ENCODE measurements around the gene GPRC5B.

Gene GPRC5B

DNA sequence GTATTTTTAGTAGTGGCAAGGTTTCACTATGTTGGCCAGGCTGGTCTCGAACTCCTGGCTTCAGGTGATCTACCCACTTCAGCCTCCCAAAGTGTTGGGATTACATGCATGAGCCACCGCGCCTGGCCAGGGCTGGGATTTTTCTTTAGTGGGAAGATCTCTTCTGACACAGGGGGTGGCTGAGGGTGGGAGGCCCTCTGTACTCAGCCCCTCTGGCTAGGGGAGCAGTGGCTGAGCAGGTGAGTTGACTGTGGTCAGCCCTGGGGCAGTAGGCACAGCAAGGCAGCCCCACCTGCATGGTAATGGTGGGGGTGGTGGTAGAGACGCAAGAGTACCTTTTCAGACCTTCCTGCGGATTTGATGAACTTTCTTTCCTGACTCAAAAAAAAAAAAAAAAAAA, 12.3 kb upstream of the GPRC5B start:
- FAIRE-seq, result no peak

GRCh38 chr16:19894586-19894985, 9.9 kb upstream of the GPRC5B start:
- no peak for FAIRE-seq

DNA sequence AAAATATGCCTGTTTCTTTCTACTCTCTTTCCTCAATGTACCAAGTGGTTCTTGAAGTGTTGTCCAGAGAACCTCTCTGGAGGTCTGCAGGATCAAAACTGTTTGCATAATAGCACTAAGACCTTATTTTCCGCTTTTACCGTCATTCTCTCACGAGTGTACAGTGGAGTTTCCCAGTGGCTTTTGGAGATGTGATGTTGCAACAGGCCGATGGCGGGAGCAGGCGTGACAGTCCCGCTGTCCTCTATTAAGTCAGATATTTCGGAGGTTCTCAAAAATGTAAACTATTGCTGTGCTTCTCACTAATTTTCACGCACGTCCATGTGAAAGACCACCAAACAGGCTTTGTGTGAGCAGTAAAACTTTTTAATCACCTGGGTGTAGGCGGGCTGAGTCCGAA, 8.3 kb upstream of the GPRC5B start:
- no peak for FAIRE-seq

DNA sequence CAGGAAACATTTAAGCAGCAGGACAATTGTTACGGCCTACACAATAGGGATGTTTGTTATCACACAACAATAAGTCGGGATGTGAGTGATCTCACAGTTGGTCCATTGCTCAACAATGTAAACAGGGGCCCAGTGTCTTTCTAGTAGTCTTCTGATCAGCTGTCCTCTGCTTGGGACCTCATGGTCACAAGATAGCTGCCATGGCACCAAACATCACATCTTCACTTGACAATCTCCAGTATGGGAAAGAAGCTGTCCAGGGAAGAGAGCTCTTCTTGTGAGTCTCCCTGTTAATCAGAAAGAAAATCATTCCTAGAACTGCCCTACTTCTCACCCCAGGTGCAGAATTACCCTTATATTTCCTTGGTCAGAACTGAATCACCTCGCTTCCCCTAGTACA, 6.3 kb upstream of the GPRC5B start:
- FAIRE-seq, result no peak

DNA sequence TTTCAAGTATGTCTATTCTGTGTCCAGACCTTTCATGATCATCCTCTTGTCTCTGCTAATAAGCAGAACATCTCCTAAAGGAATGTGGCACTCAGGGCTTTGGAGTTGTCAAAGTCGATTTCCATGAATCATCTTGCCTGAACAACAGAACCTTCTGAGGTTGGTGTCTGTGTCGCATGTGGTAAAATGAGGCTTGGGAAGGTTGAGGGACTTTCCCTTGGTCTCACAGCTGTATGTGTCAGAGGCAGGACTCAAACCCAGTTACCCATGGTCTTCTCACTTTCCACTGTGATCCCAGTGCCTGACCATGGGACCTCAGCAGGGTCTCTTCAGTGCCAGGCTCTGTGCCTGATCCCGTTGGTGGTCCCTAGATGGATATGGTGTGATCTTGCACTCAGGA, 4.2 kb upstream of the GPRC5B start:
- no peak for FAIRE-seq

DNA sequence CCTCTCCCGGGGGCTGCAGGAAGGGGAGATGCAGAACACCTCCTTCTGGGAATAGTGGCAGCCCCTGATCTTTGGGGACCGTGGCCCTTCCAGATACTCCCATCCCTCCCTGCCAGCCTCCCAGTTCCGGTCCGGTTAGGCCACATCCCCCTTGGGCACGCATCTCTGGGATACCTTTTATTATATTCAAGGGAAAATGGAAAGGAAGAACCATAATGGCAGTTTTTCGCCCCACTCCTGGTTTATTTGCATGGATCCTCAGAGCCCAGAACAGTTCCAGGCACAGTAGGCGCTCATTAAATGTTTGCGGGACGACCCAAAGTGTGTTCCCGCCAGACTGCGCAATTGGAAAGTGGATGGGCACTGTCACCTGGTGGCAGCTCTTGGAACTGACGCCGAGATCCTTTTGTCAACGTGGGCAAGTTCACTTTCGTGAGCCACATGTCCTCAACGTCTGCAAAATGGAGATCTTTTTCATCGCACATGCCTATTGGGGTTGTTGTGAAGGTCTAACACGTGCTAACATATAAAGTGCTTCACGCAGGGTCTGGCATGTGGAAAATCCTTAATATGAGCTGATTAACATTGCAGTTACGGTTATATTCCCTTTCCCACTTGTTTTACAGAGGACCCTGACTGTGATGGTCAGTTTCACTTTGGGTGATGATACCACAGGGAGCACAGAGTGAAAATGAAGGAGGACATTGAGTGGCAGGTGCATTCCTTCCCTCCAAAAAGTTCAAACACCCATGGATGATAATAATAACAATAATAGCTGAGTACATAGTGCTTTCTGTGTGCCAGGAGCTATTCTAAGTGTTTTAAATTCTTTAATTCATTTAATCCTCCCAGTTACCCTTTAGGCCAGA, 1.7 kb upstream of the GPRC5B start:
- FAIRE-seq, result no peak

DNA sequence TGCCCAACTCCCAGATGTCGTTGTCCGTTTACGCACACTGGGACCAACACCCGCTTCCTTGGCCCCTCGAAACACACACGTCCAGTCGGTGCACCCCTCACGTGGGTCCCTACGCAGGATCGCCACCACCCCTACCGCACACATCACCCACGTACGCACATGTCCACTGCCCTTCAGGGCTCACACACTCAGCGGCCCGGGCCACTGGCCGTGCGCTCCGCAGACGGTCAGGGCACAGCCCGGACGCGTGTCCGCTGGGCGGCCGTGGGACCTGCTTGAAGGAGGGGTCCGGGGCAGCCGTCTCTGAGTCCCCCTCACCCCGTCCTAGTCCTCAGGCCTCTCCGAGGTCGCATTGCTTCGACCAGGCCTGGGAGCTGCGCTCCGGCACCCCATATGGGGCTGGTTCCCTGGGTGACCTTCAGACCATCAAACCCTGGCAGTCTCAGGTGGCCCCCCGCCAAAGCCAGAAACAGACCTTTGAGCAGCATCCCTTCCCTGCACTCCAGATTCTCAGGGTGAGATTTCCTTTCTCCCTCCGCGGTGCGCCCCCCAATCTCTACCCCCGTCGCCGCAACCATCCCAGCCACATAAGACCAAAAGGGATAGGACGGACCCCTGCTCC, 914 bp upstream of the GPRC5B start:
- FAIRE-seq, result no peak

DNA sequence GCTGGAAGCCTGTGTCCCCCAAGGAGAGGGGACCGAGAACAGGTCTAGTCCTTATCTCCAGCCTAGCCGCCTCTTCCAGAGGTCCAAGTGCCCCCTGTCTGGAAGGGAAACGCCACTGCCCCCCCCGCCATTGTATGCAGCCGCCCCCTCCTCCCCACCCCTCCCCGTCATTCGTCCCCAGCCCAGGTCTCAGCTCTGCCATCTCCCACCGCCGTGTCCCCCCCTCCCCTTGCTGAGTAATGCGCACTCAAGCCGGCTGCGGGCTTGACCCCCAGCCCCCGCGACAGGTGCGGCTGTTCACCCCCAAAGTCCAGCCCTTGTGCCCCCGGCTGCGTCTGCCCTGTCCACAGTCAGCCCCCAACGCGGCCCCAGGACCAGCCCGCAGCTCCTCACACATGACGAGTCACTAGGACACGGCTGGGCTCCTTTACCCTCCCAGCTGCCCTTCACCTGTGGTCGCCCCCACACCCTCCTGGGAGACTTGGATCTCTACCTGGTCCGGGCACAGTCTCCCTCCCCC, 622 bp downstream of the GPRC5B start:
- no peak for FAIRE-seq

- no peak for FAIRE-seq
Measured at GRCh38 chr16:19883296-19883965, 1.2 kb downstream of the GPRC5B start.

DNA sequence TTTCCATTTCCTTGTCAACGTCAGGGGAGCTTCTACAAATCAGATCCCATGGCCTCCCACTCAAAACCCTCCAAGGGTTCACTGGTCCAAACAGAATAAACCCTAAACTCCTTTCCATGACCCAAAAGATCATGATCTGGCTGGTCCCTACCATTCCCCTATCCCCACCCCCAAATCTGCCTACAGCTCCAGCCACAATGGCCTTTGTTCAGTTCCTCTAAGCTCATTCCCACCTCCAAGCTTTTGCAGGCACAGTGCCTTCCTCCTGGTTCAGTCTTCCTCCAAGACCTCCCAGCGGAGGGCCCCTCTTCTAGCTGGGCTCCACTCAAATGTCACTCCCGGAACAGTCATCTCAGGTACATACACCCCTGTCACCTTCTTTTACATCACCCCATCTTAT, 2.0 kb downstream of the GPRC5B start:
- FAIRE-seq, result no peak

GRCh38 chr16:19882186-19882585, 2.5 kb downstream of the GPRC5B start:
- FAIRE-seq, result no peak

DNA sequence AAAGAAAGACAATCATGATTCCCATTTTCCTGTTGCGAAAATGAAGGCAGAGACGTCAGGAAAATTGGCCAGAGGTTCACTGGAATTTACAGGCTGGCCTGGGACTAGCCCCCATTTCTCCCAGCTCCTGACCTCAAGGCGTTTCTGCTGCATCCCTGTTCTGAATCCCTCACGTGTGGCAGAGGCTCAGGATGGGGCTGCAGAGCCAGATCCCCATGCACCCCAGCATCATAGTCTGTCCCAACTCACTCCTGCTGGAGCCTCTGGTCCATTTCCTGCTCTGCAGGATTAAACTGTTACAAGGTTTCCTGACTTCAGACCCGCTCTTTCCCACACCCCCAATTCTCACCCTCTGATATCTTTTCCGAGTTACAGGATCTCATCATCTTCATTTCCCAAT, 2.9 kb downstream of the GPRC5B start:
- FAIRE-seq, result no peak

- FAIRE-seq, result no peak
Measured at GRCh38 chr16:19881028-19881427, 3.6 kb downstream of the GPRC5B start.

DNA sequence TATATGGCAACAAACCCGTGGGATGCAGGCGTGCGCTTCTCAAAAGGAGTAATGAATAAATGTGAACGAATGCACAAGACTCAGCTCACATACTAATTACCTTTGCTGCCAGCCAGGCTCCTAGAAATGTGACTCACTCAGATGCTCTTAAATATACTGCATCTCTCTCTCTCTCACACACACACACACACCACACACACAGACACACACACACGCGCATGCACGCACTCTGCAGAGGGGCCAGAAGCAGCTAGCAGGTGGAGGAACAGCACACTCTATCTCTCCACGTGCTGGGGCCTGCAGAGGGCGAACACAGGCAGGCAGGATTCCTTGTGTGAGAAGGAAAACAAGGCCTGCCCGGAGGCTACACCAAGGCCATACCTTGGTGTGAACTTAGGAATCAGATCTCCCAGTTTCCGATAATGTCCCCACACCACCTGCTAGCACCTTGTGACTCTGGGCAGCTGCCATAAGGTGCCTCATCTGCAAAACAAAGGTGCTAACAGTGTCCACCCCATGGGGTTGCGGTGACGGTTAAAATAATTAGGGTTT, 5.3 kb downstream of the GPRC5B start:
- no peak for FAIRE-seq

GRCh38 chr16:19878757-19879156, 5.9 kb downstream of the GPRC5B start:
- no peak for FAIRE-seq

DNA sequence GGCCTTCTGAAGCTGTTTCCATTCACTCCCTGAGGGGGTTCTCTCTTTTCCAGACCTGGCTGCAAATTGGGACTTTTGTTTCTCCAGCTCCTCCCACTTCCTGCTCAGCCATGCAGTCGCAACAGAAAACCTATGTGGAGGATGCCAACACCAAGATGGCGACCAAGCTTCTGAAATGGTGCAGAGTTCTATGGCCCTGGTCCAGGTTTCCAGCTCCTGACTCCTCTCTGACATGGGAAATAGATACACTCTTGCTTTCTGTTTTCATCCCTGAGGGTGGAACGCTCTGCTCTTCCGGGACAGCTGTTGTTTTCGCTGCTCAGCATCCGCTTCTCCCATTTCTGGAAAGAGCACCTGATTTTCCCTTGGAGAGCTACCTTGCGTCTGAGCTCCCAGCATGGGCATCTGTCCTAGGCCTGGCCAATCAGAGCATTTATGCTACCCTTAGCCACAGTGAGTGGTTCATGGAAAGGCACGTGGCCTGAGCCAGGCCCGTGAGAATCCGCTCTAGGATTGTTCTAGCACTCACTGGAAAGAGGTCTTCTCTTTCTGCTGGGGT, 8.1 kb downstream of the GPRC5B start:
- FAIRE-seq, result no peak

GRCh38 chr16:19875900-19876299, 8.7 kb downstream of the GPRC5B start:
- FAIRE-seq, result no peak

GRCh38 chr16:19874851-19875546, 9.6 kb downstream of the GPRC5B start:
- FAIRE-seq, result no peak

DNA sequence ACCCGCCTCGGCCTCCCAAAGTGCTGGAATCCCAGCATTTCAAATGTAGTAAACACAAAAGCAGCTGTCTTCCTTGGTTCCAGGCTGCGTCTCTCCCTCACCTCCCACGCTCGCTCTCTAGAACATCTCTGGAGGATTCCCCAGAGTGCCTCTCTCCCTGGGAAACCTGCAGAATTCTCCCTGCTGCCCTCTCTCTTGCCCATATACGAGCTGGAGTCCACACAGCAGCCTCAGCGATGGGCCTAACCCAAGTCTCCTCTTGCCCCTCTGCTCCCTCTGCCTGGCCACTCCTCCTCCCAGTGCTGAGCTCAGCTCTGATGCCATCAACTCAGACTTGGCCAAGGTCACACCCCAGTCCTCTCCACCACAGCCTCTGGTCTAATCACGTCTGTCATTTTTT, 10.6 kb downstream of the GPRC5B start:
- no peak for FAIRE-seq

DNA sequence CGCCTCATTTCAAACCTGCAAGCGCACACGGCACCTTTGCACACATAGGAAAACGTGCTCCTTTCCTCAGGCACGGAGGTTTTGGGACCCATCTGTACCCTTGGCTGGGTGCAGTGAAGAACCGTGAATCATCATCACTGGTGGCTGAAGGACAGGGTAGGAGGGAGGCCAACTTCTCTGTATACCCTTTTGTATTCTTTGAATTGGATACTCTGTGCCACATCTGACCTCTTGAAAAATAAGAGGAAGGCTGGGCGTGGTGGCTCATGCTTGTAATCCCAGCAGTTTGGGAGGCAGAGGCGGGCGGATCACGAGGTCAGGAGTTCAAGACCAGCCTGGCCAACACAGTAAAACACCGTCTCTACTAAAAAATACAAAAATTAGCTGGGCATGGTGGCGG, 11.7 kb downstream of the GPRC5B start:
- FAIRE-seq, result no peak

DNA sequence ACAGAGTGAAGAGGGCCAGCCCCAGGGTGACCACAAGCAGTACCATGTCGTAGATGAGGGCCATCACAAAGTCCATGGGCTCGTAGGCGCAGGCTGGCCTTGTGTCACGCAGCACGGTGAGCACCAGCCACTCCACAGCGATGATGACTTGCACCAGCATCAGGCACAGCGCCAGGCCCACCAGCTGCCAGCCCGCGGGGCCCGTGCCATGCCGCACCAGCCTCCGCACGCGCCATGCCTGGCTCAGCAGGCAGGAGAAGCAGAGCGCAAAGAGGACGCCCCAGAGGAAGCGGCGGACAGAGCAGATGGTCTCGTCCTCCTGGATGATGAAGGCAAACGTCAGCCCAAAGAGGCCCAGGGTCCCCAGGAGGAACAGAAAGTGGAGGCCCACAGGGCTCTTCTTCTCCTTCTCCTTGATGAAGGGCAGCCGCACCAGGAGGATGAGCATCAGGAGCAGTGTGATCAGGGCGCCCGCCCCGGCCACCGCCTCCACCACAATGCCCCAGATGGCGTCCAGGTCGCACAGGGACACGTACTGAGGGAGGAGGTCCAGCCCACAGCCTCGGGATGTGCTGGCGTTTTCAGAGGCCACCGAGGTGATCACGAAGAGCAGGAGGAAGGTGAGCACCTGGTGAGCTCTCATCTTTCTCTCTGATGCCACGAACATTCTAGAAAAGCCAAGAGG, 12.3 kb downstream of the GPRC5B start:
- FAIRE-seq, result no peak

GRCh38 chr16:19871721-19872120, 12.9 kb downstream of the GPRC5B start:
- no peak for FAIRE-seq

Measured in colon (tissue), 2 donors.